Body of pancreas (tissue), 4 donors: ENCODE data around the gene SERPINB4.

Experiments used
- CTCF ChIP-seq, 7 experiments: fragments of 450-650 bp in 4 of 7; fragments of 200-600 bp in 3 of 7; sonication (generic) in 3 of 7; IDR thresholded peaks; one replicate each; pipeline ENCODE4 v1.5.1; 2016 to 2019; ENCODE audit warnings: antibody characterized with exemption in 7 of 7
- POLR2A ChIP-seq, 3 donors: fragments of 450-650 bp; IDR thresholded peaks; one replicate each; pipeline ENCODE4 v1.6.1; 2016; ENCODE audit warnings: antibody characterized with exemption in 3 of 3, mild to moderate bottlenecking in 2 of 3

GRCh38 chr18:63686871-63687270 is 42.8 kb upstream of the SERPINB4 start:
- no peak for TF ChIP-seq CTCF (IDR thresholded peaks at IDR 0.05)
- TF ChIP-seq POLR2A (IDR thresholded peaks at IDR 0.05) = no peak
